T follicular helper cell (primary cell): ENCODE data around the gene ASB16.

Experiments used
- DNase-seq: peaks from one replicate; pipeline ENCODE4 v3.0.0-alpha.2; 2020; ENCODE audit warnings: low read depth

Gene ASB16

GRCh38 chr17:44209786-44210341 is 39.4 kb downstream of the ASB16 start:
- no peak for DNase-seq

DNA sequence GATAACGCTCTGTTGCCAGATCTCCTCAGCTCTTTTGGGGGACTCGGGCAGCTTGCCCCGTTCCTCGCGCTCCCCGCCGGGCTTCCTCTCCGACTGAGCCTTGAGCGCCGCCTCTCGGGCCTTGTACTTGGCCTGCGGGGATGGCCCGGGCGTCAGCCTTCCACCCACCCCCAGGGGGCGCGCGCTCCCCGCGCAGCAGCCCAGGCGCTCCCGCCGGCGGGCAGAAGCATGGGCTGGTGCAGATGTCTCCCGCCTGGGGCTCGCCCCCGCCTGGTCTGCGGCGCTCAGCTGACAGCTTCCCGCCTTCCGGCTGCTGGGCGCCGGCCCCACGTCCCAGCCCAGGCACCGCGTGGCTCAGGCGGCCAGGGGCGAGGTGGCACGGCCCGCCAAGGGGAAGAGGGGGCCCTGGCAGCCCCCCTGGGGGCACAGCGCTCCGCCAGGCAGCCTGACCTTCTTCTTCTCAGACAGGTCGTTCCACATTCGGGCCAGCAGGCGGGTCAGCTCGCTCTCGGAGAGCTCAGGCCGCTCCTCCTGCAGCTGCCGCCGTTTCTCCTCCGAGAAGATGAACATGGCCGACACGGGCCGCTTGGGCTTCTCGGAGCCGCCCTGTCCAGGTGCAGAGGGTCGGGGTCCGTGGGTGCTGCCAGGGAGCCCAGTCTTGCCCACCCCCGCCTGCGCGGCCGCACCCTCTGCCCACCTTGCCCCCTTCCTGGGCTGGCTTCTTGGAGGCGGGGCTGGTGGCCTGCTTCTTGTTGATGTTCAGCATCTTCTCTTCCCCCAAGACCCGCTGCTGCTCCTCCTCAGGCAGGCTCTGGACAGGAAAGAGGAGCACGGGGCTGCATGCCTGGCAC is 40.1 kb downstream of the ASB16 start:
- peak; percentile 85 for DNase-seq

DNA sequence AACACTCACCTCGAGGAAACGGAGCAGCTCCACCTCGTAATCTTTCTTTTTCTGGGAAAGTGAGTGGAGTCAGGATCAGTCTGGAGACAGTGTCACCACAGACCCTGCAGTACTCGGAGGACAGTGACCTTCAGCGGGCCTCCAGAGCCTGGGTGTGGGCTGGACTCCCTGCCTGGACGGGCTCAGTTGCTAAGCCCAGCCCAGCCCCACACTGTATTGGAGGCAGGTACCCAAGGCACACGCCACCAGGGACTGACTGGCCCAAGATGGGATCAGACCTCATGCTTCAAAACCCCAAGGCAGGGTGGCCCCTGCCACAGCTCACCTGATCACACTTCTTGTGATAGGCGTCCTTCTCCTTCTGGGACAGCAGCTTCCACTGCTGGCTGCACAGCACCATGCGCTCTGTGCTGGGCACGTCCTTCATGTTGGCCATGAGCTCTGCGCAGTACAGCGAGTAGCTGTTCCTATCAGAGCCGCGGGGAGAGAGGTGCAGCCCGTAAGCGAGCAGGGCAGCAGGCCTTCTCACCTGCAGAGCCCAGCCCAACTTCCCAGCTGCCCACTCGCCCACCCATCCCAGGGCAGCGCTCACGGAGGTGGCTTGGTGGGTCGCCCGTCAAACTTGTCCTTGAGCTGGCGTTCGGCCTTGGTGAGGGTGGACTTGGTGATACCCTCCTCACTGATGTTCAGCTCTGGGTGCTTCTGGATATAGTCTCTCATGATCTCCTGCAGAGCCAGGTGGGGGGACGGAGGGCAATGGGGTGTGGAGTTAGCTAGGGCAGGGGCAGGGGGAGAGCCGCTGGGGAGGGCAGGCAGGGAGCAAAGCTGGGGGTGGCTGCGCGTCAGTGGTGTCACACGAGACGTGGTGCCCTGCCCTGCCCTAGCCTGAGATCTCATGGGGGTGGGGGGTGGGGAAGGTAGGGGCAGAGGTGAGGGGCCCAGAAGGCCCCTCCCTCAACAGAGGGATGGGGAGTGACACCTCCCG is 41.1 kb downstream of the ASB16 start:
- no peak for DNase-seq

GRCh38 chr17:44212507-44213402 is 42.3 kb downstream of the ASB16 start:
- DNase-seq, result no peak

GRCh38 chr17:44213403-44214229 is 43.1 kb downstream of the ASB16 start:
- DNase-seq, result no peak

DNA sequence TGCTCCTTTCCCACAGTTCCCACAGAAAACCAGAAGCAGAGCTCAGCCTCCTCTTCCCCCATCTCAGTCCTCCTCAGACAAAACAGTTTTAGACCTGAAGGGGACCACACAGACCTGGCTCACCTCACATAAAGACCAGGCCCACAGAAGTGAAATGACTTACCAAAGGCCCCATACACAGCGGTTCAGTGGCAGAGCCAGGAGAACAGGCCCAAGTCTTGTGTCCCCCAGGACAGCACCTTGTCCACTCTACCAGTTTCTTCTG is 43.7 kb downstream of the ASB16 start:
- DNase-seq, result no peak

GRCh38 chr17:44214896-44215295 is 44.4 kb downstream of the ASB16 start:
- DNase-seq, result no peak

- DNase-seq, result no peak
These were observed 45.7 kb downstream of the ASB16 start for GRCh38 chr17:44216173-44216572.

- no peak for DNase-seq
These were observed 46.2 kb downstream of the ASB16 start for GRCh38 chr17:44216694-44217093.

DNA sequence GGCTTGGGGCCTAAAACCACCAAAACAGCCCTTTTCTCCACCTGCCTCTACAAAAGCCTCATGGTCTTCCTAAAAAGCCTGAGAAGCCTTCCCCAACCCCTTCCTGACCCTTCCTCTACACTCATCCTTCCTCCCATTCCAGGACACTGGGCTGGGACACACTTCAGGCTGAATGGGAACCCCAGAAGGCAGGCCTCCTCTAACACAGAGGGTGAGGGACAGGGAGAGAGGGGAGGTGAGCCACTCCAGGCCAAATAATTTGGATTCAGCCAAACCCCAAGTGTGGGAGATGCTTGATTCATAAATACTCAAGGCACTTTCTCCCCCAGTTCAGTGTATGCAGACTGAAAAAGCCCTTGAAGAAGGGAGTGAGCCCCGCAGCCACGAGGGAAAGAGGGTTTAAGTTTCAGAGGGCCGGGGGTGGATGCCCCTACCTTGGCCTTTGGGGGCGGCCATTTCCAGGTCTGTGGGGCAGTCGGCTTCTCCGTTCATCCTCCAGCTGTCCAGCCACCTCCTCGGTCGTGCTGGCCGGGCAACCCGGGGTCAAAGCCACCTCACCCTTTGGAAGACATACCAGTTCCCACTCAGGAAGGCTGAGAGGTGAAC is 47.3 kb downstream of the ASB16 start:
- DNase-seq, result no peak

GRCh38 chr17:44218344-44219107 is 48.0 kb downstream of the ASB16 start:
- DNase-seq, result peak; percentile 82

DNA sequence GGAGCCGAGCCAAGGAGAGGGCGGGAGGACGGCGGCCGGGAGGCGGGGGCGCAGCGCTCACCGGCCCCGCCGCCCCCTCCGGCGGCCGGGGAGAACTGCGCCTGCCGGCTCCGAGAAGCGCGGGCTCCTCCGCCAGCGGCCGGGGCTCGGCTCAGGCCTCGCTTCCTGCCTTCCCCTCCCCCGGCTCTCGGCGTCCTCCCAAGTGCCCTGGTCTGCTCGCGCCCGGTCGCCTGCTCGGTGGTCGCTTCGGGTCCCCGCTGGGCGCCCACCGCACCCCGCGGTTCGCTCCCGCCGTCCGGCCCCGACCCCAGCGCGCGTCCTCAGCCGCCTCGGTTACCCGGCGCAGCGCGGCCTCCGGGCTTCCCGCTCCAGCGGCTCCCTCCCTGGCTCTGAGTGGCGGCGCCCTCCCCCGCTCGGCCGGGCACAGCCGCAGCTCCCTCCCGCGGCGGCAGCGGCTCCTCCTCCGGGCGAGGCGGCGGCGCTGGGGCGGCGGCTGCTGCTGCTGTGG is 48.7 kb downstream of the ASB16 start:
- peak; percentile 60 for DNase-seq

DNA sequence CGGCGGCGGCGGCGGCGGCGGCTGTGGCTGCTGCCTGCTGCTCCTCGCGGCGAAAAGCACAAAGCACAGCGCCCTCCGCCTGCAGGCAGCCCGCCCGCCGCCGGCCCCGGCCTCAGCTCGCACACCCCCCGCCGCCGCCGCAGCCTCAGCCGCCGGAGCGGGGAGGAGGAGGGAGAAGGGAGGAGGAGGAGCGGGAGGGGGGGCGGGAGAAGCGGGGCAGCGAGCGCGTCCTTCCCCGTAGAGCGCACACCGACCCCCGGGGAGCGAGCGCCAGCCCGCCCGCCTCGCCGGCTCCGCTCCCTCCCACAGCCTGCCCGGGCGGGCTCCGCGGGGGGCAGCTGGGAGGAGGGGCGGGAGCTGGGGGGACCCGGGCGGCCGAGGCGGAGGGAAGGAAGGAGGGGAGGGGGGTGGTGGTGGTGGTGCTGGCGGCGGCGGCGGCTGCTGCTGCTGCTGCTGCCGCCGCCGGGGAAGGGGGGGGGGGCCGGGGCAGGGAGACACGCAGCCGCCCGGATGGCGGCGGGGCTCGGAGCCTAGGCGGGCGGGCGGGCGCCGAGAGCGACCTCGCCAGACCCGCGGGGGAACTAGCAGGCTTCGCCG is 49.2 kb downstream of the ASB16 start, which contains the start of gene UBTF:
Gene UBTF, minus strand, starts transcription at position 60 of the 597 bp plus-strand sequence. CDS start 1,446 bp downstream, outside the sequence.
- peak; percentile 65 for DNase-seq

GRCh38 chr17:44220213-44221083 is 49.9 kb downstream of the ASB16 start:
- DNase-seq, result peak; percentile 50

- peak; percentile 53 for DNase-seq
These were observed 50.8 kb downstream of the ASB16 start for GRCh38 chr17:44221084-44221861.

DNA sequence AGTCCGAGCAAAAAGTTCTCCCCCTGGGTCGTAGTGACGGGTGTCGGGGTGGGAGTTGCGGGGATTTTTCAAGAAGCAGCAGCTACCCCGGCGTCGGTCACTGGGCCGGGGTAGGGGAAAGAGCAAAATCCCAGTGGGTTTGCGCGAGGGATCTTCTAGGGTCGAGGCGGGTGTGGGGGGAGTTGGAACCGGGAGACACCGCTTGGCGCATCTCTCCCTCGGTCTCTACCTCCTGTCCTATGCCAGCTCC is 51.3 kb downstream of the ASB16 start:
- DNase-seq, result no peak
